ENCODE data around the gene CBLC. TPM values are rescaled to one million over a fixed set of nuclear protein-coding genes. Genes with fewer than 3 reads are reported as not detected.

The CBLC gene
- polyA plus RNA-seq, 1 donor (not counting 4 experiments of a cell fraction or from before 2014, with no cell fraction given): 27.8 TPM

- dilution Hi-C loops (cut with MboI; ENCODE audit: extremely low pct_ligation_motif_present, low sequenced_read_pairs): no loop called here
- Histone ChIP-seq H3K4me2 (ENCODE audit: control insufficient read depth, extremely low read depth, insufficient read depth, low read depth, low read length) (peak overlapping the region; percentile 97), H3K4me1 (ENCODE audit: control insufficient read depth, extremely low read depth, insufficient read depth, low read length) (peaks cover 42% of the 10 kb centered on the region), H4K20me1 (ENCODE audit: control insufficient read depth, extremely low read depth, insufficient read depth, low read length) (peaks cover 7% of the 10 kb centered on the region), H3K36me3 (ENCODE audit: control insufficient read depth in 2 of 2, extremely low read depth in 1 of 2, insufficient read depth in 2 of 2, low read length in 2 of 2) (peaks cover 12 to 28% of the 10 kb centered on the region in 2 experiments), H3K9ac (ENCODE audit: control insufficient read depth, extremely low read depth, insufficient read depth, low read length) (no peak overlapping the region), H3K4me3 (ENCODE audit: control insufficient read depth in 2 of 3, extremely low read depth in 1 of 3, insufficient read depth in 2 of 3, low read depth in 1 of 3, low read length in 3 of 3) (peak overlapping the region; percentile 46 to 64 (median 58)), H2AFZ (ENCODE audit: control insufficient read depth, low read length) (no peak overlapping the region), H3K27me3 (ENCODE audit: control insufficient read depth, extremely low read depth, insufficient read depth, low read length) (no peaks in the 10 kb centered on the region), H3K9me1 (ENCODE audit: control insufficient read depth, extremely low read depth, insufficient read depth, low read length) (no peaks in the 10 kb centered on the region), H3K9me3 (ENCODE audit: control insufficient read depth, low read depth, low read length) (no peaks in the 10 kb centered on the region), H3K79me2 (ENCODE audit: control insufficient read depth, insufficient read depth, low read length) (no peaks in the 10 kb centered on the region), H3K27ac (ENCODE audit: control insufficient read depth, insufficient read depth, low read length) (no peak overlapping the region)
- DNase-seq (ENCODE audit: low read depth, low spot score) (no peak), FAIRE-seq (no peak)
- TF ChIP-seq EZH2 (IDR thresholded peaks at IDR 0.05; ENCODE audit: low read length): no peak
- TF ChIP-seq, protein P1, sequence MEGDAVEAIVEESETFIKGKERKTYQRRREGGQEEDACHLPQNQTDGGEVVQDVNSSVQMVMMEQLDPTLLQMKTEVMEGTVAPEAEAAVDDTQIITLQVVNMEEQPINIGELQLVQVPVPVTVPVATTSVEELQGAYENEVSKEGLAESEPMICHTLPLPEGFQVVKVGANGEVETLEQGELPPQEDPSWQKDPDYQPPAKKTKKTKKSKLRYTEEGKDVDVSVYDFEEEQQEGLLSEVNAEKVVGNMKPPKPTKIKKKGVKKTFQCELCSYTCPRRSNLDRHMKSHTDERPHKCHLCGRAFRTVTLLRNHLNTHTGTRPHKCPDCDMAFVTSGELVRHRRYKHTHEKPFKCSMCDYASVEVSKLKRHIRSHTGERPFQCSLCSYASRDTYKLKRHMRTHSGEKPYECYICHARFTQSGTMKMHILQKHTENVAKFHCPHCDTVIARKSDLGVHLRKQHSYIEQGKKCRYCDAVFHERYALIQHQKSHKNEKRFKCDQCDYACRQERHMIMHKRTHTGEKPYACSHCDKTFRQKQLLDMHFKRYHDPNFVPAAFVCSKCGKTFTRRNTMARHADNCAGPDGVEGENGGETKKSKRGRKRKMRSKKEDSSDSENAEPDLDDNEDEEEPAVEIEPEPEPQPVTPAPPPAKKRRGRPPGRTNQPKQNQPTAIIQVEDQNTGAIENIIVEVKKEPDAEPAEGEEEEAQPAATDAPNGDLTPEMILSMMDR (optimal IDR thresholded peaks at IDR 0.05 in 1 of 3, IDR thresholded peaks at IDR 0.05 in 1 of 3, conservative IDR thresholded peaks at IDR 0.05 in 1 of 3; ENCODE audit: extremely low read depth in 1 of 3, insufficient read depth in 2 of 3, low read length in 3 of 3): no peak
Measured at GRCh38 chr19:44810234-44811121, 32.8 kb downstream of the CBLC start.

DNA sequence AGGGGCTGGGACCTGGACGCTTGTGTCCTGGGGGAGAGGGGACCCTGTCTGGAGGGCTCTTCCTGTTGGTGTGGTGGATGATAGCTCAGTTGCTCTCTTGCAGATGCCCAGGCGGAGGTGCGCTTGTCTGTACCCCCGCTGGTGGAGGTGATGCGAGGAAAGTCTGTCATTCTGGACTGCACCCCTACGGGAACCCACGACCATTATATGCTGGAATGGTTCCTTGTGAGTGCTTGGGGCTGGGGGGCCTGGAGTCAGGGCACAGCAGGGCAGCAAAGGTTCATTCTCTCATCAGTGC is 33.4 kb downstream of the CBLC start:
- Histone ChIP-seq H3K4me3 (ENCODE audit: control insufficient read depth in 2 of 3, extremely low read depth in 1 of 3, insufficient read depth in 2 of 3, low read depth in 1 of 3, low read length in 3 of 3) (no peak overlapping the region), H2AFZ (ENCODE audit: control insufficient read depth, low read length) (no peak overlapping the region), H4K20me1 (ENCODE audit: control insufficient read depth, extremely low read depth, insufficient read depth, low read length) (peaks cover 7% of the 10 kb centered on the region), H3K79me2 (ENCODE audit: control insufficient read depth, insufficient read depth, low read length) (no peaks in the 10 kb centered on the region), H3K4me1 (ENCODE audit: control insufficient read depth, extremely low read depth, insufficient read depth, low read length) (peaks cover 42% of the 10 kb centered on the region), H3K27ac (ENCODE audit: control insufficient read depth, insufficient read depth, low read length) (no peak overlapping the region), H3K9me1 (ENCODE audit: control insufficient read depth, extremely low read depth, insufficient read depth, low read length) (no peaks in the 10 kb centered on the region), H3K4me2 (ENCODE audit: control insufficient read depth, extremely low read depth, insufficient read depth, low read depth, low read length) (no peak overlapping the region), H3K27me3 (ENCODE audit: control insufficient read depth, extremely low read depth, insufficient read depth, low read length) (no peaks in the 10 kb centered on the region), H3K36me3 (ENCODE audit: control insufficient read depth in 2 of 2, extremely low read depth in 1 of 2, insufficient read depth in 2 of 2, low read length in 2 of 2) (peaks cover 15 to 28% of the 10 kb centered on the region in 2 experiments), H3K9me3 (ENCODE audit: control insufficient read depth, low read depth, low read length) (no peaks in the 10 kb centered on the region), H3K9ac (ENCODE audit: control insufficient read depth, extremely low read depth, insufficient read depth, low read length) (no peak overlapping the region)
- TF ChIP-seq, protein P1 (optimal IDR thresholded peaks at IDR 0.05 in 1 of 3, IDR thresholded peaks at IDR 0.05 in 1 of 3, conservative IDR thresholded peaks at IDR 0.05 in 1 of 3; ENCODE audit: extremely low read depth in 1 of 3, insufficient read depth in 2 of 3, low read length in 3 of 3): no peak
- no peak for TF ChIP-seq EZH2 (IDR thresholded peaks at IDR 0.05; ENCODE audit: low read length)
- DNase-seq (ENCODE audit: low read depth, low spot score) (no peak), FAIRE-seq (no peak)
- dilution Hi-C loops (cut with MboI; ENCODE audit: extremely low pct_ligation_motif_present, low sequenced_read_pairs): no loop called here

All from keratinocyte (primary cell).